ENCODE results near the gene SIGLEC12. TPM values are rescaled to one million over a fixed set of nuclear protein-coding genes. Genes with fewer than 3 reads are reported as not detected.

The SIGLEC12 gene
- total and polyA plus RNA-seq, 9 of the 15 experiments (the other 6 are each of a cell fraction or from before 2014, with no cell fraction given) = 0.08 to 1.3 (median 0.54) TPM

DNA sequence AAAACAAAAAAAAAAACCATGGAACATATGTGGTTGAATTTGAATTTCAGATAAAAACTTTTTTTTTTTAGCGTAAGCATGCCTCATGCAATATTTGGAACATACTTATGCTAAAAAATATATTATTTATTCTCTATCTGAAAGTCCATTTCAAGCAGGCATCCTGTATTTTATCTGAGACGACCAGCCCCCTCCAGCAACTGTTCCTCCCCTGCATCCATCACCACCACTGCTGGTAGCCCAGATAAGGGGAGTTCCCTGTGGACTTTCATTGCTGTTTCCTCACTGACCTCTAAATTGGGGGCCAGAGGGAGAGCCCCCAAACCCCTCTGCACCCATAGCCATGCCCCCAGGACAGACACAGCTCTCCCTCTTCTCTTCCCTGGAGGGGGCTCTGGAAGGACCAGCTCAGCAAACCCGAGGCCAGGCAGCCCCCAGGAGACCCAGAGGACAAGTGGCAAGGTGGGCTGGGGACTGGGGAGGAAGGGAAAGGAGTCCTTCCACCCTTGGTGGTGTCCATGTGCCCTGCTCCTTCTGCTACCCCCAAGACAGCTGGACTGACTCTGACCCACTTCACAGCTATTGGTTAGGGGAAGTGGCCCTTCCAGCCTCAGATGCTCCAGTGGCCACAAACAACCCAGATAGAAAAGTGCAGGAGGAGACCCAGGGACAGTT is 6.6 kb upstream of the SIGLEC12 start (continued):
- TF ChIP-seq BRCA1 (IDR thresholded peaks at IDR 0.05) (no peak), BRCA1 (CRISPR knock-in tag; IDR thresholded peaks at IDR 0.05) (no peak), BACH1 (tag; IDR thresholded peaks at IDR 0.05) (no peak), NR3C1 (CRISPR knock-in tag; IDR thresholded peaks at IDR 0.05) (no peak), TARDBP (IDR thresholded peaks at IDR 0.05) (0 out of 2 replicates have a peak, but pooled peaks have one; percentile 46), ETV6 (IDR thresholded peaks at IDR 0.05; ENCODE audit: borderline replicate concordance in 1 of 2, low read depth in 2 of 2, low read length in 1 of 2) (peak in 1 of 2 experiments; percentile 78; a peak in 1 of 4 replicates), ETV6 (CRISPR knock-in tag; IDR thresholded peaks at IDR 0.05; ENCODE audit: borderline replicate concordance) (no peak), TCFL5 (CRISPR knock-in tag; conservative IDR thresholded peaks at IDR 0.05) (no peak), GABPA (tag; conservative IDR thresholded peaks at IDR 0.05; ENCODE audit: low read depth) (peak; percentile 31; the same call in 1 of the 2 replicates)
- TF ChIP-seq, protein P1, sequence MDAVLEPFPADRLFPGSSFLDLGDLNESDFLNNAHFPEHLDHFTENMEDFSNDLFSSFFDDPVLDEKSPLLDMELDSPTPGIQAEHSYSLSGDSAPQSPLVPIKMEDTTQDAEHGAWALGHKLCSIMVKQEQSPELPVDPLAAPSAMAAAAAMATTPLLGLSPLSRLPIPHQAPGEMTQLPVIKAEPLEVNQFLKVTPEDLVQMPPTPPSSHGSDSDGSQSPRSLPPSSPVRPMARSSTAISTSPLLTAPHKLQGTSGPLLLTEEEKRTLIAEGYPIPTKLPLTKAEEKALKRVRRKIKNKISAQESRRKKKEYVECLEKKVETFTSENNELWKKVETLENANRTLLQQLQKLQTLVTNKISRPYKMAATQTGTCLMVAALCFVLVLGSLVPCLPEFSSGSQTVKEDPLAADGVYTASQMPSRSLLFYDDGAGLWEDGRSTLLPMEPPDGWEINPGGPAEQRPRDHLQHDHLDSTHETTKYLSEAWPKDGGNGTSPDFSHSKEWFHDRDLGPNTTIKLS (IDR thresholded peaks at IDR 0.05; ENCODE audit: borderline replicate concordance, low read depth) = no peak
- TF ChIP-seq, protein P2, sequence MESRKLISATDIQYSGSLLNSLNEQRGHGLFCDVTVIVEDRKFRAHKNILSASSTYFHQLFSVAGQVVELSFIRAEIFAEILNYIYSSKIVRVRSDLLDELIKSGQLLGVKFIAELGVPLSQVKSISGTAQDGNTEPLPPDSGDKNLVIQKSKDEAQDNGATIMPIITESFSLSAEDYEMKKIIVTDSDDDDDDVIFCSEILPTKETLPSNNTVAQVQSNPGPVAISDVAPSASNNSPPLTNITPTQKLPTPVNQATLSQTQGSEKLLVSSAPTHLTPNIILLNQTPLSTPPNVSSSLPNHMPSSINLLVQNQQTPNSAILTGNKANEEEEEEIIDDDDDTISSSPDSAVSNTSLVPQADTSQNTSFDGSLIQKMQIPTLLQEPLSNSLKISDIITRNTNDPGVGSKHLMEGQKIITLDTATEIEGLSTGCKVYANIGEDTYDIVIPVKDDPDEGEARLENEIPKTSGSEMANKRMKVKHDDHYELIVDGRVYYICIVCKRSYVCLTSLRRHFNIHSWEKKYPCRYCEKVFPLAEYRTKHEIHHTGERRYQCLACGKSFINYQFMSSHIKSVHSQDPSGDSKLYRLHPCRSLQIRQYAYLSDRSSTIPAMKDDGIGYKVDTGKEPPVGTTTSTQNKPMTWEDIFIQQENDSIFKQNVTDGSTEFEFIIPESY (CRISPR knock-in tag; IDR thresholded peaks at IDR 0.05) = no peak
- TF ChIP-seq, protein P3, sequence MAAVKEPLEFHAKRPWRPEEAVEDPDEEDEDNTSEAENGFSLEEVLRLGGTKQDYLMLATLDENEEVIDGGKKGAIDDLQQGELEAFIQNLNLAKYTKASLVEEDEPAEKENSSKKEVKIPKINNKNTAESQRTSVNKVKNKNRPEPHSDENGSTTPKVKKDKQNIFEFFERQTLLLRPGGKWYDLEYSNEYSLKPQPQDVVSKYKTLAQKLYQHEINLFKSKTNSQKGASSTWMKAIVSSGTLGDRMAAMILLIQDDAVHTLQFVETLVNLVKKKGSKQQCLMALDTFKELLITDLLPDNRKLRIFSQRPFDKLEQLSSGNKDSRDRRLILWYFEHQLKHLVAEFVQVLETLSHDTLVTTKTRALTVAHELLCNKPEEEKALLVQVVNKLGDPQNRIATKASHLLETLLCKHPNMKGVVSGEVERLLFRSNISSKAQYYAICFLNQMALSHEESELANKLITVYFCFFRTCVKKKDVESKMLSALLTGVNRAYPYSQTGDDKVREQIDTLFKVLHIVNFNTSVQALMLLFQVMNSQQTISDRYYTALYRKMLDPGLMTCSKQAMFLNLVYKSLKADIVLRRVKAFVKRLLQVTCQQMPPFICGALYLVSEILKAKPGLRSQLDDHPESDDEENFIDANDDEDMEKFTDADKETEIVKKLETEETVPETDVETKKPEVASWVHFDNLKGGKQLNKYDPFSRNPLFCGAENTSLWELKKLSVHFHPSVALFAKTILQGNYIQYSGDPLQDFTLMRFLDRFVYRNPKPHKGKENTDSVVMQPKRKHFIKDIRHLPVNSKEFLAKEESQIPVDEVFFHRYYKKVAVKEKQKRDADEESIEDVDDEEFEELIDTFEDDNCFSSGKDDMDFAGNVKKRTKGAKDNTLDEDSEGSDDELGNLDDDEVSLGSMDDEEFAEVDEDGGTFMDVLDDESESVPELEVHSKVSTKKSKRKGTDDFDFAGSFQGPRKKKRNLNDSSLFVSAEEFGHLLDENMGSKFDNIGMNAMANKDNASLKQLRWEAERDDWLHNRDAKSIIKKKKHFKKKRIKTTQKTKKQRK (IDR thresholded peaks at IDR 0.05; ENCODE audit: borderline replicate concordance, low read depth, low read length) = no peak
- TF ChIP-seq, protein P4, sequence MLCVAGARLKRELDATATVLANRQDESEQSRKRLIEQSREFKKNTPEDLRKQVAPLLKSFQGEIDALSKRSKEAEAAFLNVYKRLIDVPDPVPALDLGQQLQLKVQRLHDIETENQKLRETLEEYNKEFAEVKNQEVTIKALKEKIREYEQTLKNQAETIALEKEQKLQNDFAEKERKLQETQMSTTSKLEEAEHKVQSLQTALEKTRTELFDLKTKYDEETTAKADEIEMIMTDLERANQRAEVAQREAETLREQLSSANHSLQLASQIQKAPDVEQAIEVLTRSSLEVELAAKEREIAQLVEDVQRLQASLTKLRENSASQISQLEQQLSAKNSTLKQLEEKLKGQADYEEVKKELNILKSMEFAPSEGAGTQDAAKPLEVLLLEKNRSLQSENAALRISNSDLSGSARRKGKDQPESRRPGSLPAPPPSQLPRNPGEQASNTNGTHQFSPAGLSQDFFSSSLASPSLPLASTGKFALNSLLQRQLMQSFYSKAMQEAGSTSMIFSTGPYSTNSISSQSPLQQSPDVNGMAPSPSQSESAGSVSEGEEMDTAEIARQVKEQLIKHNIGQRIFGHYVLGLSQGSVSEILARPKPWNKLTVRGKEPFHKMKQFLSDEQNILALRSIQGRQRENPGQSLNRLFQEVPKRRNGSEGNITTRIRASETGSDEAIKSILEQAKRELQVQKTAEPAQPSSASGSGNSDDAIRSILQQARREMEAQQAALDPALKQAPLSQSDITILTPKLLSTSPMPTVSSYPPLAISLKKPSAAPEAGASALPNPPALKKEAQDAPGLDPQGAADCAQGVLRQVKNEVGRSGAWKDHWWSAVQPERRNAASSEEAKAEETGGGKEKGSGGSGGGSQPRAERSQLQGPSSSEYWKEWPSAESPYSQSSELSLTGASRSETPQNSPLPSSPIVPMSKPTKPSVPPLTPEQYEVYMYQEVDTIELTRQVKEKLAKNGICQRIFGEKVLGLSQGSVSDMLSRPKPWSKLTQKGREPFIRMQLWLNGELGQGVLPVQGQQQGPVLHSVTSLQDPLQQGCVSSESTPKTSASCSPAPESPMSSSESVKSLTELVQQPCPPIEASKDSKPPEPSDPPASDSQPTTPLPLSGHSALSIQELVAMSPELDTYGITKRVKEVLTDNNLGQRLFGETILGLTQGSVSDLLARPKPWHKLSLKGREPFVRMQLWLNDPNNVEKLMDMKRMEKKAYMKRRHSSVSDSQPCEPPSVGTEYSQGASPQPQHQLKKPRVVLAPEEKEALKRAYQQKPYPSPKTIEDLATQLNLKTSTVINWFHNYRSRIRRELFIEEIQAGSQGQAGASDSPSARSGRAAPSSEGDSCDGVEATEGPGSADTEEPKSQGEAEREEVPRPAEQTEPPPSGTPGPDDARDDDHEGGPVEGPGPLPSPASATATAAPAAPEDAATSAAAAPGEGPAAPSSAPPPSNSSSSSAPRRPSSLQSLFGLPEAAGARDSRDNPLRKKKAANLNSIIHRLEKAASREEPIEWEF (CRISPR knock-in tag; IDR thresholded peaks at IDR 0.05) = no peak
- TF ChIP-seq, protein P5, sequence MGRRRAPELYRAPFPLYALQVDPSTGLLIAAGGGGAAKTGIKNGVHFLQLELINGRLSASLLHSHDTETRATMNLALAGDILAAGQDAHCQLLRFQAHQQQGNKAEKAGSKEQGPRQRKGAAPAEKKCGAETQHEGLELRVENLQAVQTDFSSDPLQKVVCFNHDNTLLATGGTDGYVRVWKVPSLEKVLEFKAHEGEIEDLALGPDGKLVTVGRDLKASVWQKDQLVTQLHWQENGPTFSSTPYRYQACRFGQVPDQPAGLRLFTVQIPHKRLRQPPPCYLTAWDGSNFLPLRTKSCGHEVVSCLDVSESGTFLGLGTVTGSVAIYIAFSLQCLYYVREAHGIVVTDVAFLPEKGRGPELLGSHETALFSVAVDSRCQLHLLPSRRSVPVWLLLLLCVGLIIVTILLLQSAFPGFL (CRISPR knock-in tag; IDR thresholded peaks at IDR 0.05) = no peak

Data from K562 (cell line).